ENCODE data around the gene GSTO1.

The GSTO1 gene

DNA sequence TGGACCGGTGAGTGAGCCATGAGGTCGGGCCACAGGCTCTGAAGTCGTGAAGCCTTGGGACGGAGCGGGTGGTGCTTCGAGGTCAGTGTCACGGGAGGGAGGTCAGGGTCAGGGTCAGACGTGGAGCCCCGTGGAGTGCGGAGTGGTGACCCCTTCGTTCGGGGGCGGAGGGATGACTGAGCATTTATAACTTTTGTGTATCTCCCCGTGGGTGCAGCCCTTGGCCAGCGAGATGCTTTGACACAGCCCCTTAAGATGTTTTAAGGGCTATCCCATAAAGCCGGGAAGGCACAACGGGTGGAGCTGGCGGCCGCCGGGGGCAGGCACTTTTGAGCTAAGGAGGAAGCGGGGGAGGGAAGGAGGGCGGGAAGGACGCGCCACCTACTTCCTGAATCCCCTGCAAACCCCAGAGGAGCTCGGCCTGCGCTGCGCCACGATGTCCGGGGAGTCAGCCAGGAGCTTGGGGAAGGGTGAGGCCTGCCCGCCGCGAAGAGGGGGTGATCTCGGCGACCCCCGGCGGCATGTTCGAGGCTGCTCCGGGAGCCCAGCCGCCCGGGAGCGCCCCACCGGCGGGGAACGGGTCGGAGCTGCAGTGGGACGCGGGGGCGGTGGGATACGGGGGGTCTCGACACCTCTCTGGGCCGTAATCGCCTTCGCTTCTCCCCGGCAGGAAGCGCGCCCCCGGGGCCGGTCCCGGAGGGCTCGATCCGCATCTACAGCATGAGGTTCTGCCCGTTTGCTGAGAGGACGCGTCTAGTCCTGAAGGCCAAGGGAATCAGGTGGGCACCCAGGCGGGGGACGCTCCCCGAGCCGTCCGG lies at the start of gene GSTO1:
Gene GSTO1 (plus strand): TSS at position 400 of the 818 bp plus-strand sequence. CDS start 37 bp downstream, at position 437.
- TF ChIP-seq, protein P1, sequence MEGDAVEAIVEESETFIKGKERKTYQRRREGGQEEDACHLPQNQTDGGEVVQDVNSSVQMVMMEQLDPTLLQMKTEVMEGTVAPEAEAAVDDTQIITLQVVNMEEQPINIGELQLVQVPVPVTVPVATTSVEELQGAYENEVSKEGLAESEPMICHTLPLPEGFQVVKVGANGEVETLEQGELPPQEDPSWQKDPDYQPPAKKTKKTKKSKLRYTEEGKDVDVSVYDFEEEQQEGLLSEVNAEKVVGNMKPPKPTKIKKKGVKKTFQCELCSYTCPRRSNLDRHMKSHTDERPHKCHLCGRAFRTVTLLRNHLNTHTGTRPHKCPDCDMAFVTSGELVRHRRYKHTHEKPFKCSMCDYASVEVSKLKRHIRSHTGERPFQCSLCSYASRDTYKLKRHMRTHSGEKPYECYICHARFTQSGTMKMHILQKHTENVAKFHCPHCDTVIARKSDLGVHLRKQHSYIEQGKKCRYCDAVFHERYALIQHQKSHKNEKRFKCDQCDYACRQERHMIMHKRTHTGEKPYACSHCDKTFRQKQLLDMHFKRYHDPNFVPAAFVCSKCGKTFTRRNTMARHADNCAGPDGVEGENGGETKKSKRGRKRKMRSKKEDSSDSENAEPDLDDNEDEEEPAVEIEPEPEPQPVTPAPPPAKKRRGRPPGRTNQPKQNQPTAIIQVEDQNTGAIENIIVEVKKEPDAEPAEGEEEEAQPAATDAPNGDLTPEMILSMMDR (conservative IDR thresholded peaks at IDR 0.05; ENCODE audit: low read depth, low read length): no peak
- no peak for DNase-seq (ENCODE audit: low read depth)
- peak within 1 kb of the TSS; percentile 80 for H3K4me3 ChIP-seq (ENCODE audit: low read length)

DNA sequence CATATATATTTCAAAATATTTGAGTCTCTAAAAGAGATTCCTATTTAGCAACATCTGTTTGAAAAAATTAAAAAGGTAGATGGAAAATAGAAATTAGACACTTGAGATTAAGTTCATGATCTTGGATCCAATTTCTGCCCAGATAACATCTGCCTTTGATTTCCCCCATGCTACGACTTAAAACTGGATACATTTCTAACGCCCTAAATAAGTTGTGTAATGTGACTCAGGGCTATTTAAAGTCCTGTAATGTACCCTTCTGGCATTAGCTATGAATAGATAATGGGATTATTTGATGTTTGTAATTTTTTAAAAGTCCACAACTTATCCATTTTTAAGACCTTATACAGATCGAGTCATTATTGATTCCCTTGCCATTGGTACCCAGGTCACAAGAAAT lies 46.0 kb upstream of the GSTO1 start:
- TF ChIP-seq, protein P1 (conservative IDR thresholded peaks at IDR 0.05; ENCODE audit: low read depth, low read length): no peak
- DNase-seq (ENCODE audit: low read depth): no peak
- no peak overlapping the region for H3K4me3 ChIP-seq (ENCODE audit: low read length)

DNA sequence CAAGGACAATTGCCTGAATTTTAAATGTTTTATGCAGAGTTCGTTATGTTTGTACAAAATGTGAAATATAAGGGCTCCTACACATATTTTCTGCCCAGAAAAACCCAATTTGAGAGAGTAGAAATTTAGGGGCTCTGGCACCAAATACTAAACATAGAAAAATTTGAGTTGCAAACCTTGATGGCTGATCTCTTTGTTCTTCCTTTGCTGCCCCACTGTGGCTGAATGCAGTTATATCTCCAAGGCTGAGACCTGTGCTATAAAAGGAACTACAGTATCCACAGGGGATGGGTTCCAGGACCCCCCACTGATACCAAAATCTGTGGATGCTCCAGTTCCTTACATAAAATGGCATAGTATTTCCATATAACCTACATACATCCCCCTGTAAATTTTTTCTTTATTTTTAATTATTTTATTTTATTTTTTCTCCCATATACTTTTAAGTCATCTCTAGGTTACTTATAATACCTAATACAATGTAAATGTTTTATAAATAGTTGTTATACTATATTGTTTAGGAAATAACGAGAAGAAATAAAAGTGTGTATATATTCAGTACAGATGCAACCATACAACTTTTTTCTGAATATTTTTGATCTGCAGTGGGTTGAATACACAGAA lies 45.0 kb upstream of the GSTO1 start:
- DNase-seq (ENCODE audit: low read depth): no peak
- TF ChIP-seq, protein P1 (conservative IDR thresholded peaks at IDR 0.05; ENCODE audit: low read depth, low read length): peak; percentile 70
- H3K4me3 ChIP-seq (ENCODE audit: low read length): no peak overlapping the region

DNA sequence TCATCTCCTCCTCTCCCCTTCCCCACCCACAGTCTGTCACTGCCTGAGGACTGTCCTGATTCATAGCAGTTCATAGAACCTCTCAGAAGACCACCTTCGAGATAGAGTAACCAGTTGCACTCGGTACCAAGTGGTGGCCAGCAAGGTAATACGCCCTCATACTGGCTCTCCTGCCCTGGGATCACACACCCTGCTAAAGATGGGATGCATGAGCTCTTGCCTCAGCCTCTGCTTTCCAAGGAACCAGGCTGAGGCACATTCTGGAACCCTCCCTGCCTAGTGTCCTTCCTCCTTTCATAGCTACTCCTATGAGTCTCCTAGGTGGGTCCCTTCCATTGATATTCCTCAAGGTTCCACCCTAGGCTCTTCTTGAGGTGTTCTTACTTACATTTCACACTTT lies 38.1 kb upstream of the GSTO1 start:
- TF ChIP-seq, protein P1 (conservative IDR thresholded peaks at IDR 0.05; ENCODE audit: low read depth, low read length): no peak
- no peak for DNase-seq (ENCODE audit: low read depth)
- no peak overlapping the region for H3K4me3 ChIP-seq (ENCODE audit: low read length)

DNA sequence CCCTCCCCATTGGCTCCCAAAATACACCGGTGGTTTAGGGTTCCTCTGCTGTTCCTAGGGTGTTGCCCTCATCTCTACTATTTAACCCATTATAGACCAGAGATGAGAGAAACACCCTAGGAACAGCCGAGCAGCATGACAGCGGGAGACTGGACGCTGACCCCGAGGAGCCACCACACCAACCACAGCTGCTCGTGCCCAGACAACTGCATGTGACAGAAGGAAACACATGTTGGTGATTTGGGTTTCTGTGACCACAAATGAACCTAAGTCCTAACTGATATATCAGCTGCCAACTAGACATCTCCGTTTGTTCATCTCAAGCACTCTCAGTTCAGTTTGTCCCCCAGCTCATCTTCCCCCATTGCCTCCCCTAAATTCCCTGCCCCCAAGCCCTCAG lies 35.9 kb upstream of the GSTO1 start:
- TF ChIP-seq, protein P1 (conservative IDR thresholded peaks at IDR 0.05; ENCODE audit: low read depth, low read length): no peak
- DNase-seq (ENCODE audit: low read depth): no peak
- no peak overlapping the region for H3K4me3 ChIP-seq (ENCODE audit: low read length)

DNA sequence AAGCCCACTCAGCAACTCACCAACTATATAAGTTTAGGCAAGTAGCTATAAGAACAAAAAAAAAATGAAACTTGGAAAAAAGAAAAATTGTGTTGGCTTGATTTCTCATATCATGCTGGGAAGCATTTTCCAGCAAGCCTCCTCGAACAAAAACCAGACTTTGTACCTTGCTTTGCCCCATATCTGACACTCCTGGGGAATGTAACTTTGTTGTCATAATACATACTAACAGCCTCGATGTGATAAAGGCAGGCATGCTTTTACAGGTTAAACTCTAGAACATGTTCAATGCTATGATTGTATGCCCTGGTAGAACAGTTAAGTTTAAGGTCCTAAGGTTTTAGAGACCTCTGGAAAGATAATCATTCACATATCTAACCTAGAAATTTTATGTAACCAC lies 34.2 kb upstream of the GSTO1 start:
- TF ChIP-seq, protein P1 (conservative IDR thresholded peaks at IDR 0.05; ENCODE audit: low read depth, low read length): no peak
- H3K4me3 ChIP-seq (ENCODE audit: low read length): no peak overlapping the region
- DNase-seq (ENCODE audit: low read depth): no peak

DNA sequence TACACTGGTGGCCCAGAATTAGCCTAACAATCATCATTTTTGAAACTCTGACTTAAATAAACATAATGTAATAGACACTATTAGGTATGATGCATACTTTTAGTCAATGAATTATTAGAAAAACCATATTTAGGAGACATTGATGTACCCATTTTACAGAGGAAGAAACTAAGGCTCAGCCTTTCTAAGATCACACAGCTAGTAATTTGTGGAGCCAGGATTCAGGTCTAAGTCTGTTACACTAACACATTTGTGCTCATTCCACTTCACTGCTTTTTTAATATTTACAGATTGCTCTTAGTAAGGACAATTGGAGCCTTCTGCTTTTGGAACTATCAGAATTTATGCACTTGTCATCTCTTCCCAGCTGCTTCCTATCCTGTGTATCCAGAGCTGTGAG lies 31.4 kb upstream of the GSTO1 start:
- DNase-seq (ENCODE audit: low read depth): no peak
- TF ChIP-seq, protein P1 (conservative IDR thresholded peaks at IDR 0.05; ENCODE audit: low read depth, low read length): no peak
- no peak overlapping the region for H3K4me3 ChIP-seq (ENCODE audit: low read length)
